Loucy (cell line): ENCODE data around the gene RHOT2.

ENCODE experiments used
- CTCF ChIP-seq: fragments of 200-600 bp; sonication (generic); conservative IDR thresholded peaks from 2 replicates; pipeline ENCODE4 v1.5.1; 2014; ENCODE audit warnings: mild to moderate bottlenecking, antibody characterized with exemption, low read length
- EZH2phosphoT487 ChIP-seq: fragments of 200-600 bp; IDR thresholded peaks from 2 replicates; pipeline ENCODE4 v1.6.1; 2018; ENCODE audit warnings: antibody characterized with exemption, mild to moderate bottlenecking, moderate library complexity, borderline replicate concordance

GRCh38 chr16:648781-649589 lies 18.9 kb upstream of the RHOT2 start, which contains the start of gene WDR90:
- TF ChIP-seq CTCF (no peak), EZH2phosphoT487 (no peak)
